Astrocyte (in vitro differentiated cells and primary cell): ENCODE data around the gene UGT1A8. TPM values are rescaled to one million over a fixed set of nuclear protein-coding genes. Genes with fewer than 3 reads are reported as not detected.

ENCODE experiments used
- DNase-seq: peaks from one replicate; pipeline ENCODE4 v3.0.0-alpha.2; 2010; ENCODE audit warnings: low read depth
- FAIRE-seq: peaks from 2 replicates; lab custom pipeline; 2011; peaks lifted over from hg19 to GRCh38; lab: Jason Lieb, UNC
- H2AFZ ChIP-seq: 2 replicates; pipeline ENCODE4 v1.6.0; 2012; ENCODE audit warnings: low read depth, low read length, inconsistent platforms
- H3K27ac ChIP-seq: 2 replicates; pipeline ENCODE4 v1.5.1; 2011; ENCODE audit warnings: low read depth, low read length, inconsistent platforms
- H3K27me3 ChIP-seq: 2 replicates; pipeline ENCODE4 v1.6.0; 2011; ENCODE audit warnings: low read length, inconsistent platforms; ENCODE audit not compliant: insufficient read depth
- H3K36me3 ChIP-seq: 2 replicates; pipeline ENCODE4 v1.5.1; 2011; ENCODE audit warnings: low read length, inconsistent platforms; ENCODE audit not compliant: insufficient read depth
- H3K4me1 ChIP-seq: 2 replicates; pipeline ENCODE4 v1.5.1; 2011; ENCODE audit warnings: low read length, inconsistent platforms; ENCODE audit not compliant: insufficient read depth
- H3K4me2 ChIP-seq: 2 replicates; pipeline ENCODE4 v1.6.0; 2012; ENCODE audit warnings: low read length, inconsistent platforms
- H3K4me3 ChIP-seq: 2 replicates; pipeline ENCODE4 v1.5.1; 2011; ENCODE audit warnings: low read depth, mild to moderate bottlenecking, low read length, inconsistent platforms; ENCODE audit not compliant: insufficient read depth
- H3K79me2 ChIP-seq: 2 replicates; pipeline ENCODE4 v1.6.0; 2012; ENCODE audit warnings: mild to moderate bottlenecking, low read length, inconsistent platforms; ENCODE audit not compliant: insufficient read depth
- H3K9ac ChIP-seq: 2 replicates; pipeline ENCODE4 v1.6.0; 2012; ENCODE audit warnings: mild to moderate bottlenecking, low read length, inconsistent platforms
- H3K9me3 ChIP-seq: 2 replicates; pipeline ENCODE4 v1.5.1; 2012; ENCODE audit warnings: low read depth, mild to moderate bottlenecking, low read length, inconsistent platforms; ENCODE audit not compliant: insufficient read depth
- H4K20me1 ChIP-seq: 2 replicates; pipeline ENCODE4 v1.6.0; 2012; ENCODE audit warnings: low read length, inconsistent platforms; ENCODE audit not compliant: insufficient read depth
- H3K27ac Mint-ChIP-seq: one replicate; pipeline ENCODE4 v1.8.0; 2021; ENCODE audit warnings: mild to moderate bottlenecking, mixed read lengths; ENCODE audit not compliant: unreplicated experiment
- H3K27me3 Mint-ChIP-seq: one replicate; pipeline ENCODE4 v1.8.0; 2021; ENCODE audit warnings: low read depth, mixed read lengths; ENCODE audit not compliant: unreplicated experiment
- H3K36me3 Mint-ChIP-seq: one replicate; pipeline ENCODE4 v1.8.0; 2021; ENCODE audit warnings: low read depth, mixed read lengths; ENCODE audit not compliant: unreplicated experiment
- H3K4me1 Mint-ChIP-seq: one replicate; pipeline ENCODE4 v1.8.0; 2021; ENCODE audit warnings: low read depth, mixed read lengths; ENCODE audit not compliant: unreplicated experiment
- H3K4me3 Mint-ChIP-seq: one replicate; pipeline ENCODE4 v1.8.0; 2021; ENCODE audit warnings: mild to moderate bottlenecking, moderate library complexity, mixed read lengths; ENCODE audit not compliant: unreplicated experiment
- H3K9me3 Mint-ChIP-seq: one replicate; pipeline ENCODE4 v1.8.0; 2021; ENCODE audit warnings: mild to moderate bottlenecking, mixed read lengths; ENCODE audit not compliant: unreplicated experiment
- CTCF ChIP-seq: IDR thresholded peaks from 2 replicates; pipeline ENCODE4 v1.5.1; 2011; ENCODE audit warnings: low read depth, mild to moderate bottlenecking, inconsistent platforms, low read length, moderate library complexity; ENCODE audit not compliant: insufficient read depth
- EZH2 ChIP-seq: IDR thresholded peaks from 2 replicates; pipeline ENCODE4 v1.6.1; 2012; ENCODE audit warnings: mild to moderate bottlenecking, low read length, inconsistent platforms; ENCODE audit not compliant: insufficient read depth
- total RNA-seq: library from RNA; stranded (reverse); gene quantifications from 2 replicates; pipeline ENCODE4 v1.2.1, GENCODE V29; 2021

Gene UGT1A8
- total RNA-seq, 1 donor from 2014 or later = not detected

GRCh38 chr2:233792720-233793119 is 175.3 kb downstream of the UGT1A8 start:
- H3K9me3 Mint-ChIP-seq = peaks cover 6% of the 10 kb centered on the region
- H3K27me3 Mint-ChIP-seq = peaks cover 29% of the 10 kb centered on the region
- Histone ChIP-seq H4K20me1 (no peaks in the 10 kb centered on the region), H3K27ac (no peak overlapping the region), H3K4me3 (no peak overlapping the region), H2AFZ (no peak overlapping the region), H3K36me3 (no peaks in the 10 kb centered on the region), H3K79me2 (no peaks in the 10 kb centered on the region), H3K4me2 (no peak overlapping the region), H3K27me3 (no peaks in the 10 kb centered on the region), H3K9me3 (peaks cover 3% of the 10 kb centered on the region), H3K9ac (no peak overlapping the region), H3K4me1 (no peaks in the 10 kb centered on the region)
- TF ChIP-seq CTCF (no peak), EZH2 (no peak)
- H3K36me3 Mint-ChIP-seq = no peaks in the 10 kb centered on the region
- FAIRE-seq = no peak
- H3K27ac Mint-ChIP-seq = peak overlapping the region; percentile 45
- H3K4me3 Mint-ChIP-seq = no peak overlapping the region
- H3K4me1 Mint-ChIP-seq = no peaks in the 10 kb centered on the region
- no peak for DNase-seq

GRCh38 chr2:233793465-233794127 is 176.2 kb downstream of the UGT1A8 start:
- Mint-ChIP-seq H3K4me1 (no peaks in the 10 kb centered on the region), H3K27me3 (peaks cover 31% of the 10 kb centered on the region), H3K36me3 (no peaks in the 10 kb centered on the region), H3K4me3 (no peak overlapping the region), H3K27ac (no peak overlapping the region), H3K9me3 (peaks cover 6% of the 10 kb centered on the region)
- FAIRE-seq = no peak
- no peak overlapping the region for H2AFZ ChIP-seq
- no peaks in the 10 kb centered on the region for H3K79me2 ChIP-seq
- no peaks in the 10 kb centered on the region for H3K4me1 ChIP-seq
- peaks cover 3% of the 10 kb centered on the region for H3K9me3 ChIP-seq
- no peaks in the 10 kb centered on the region for H4K20me1 ChIP-seq
- no peak overlapping the region for H3K9ac ChIP-seq
- no peaks in the 10 kb centered on the region for H3K27me3 ChIP-seq
- no peak overlapping the region for H3K4me2 ChIP-seq
- TF ChIP-seq EZH2 (no peak), CTCF (no peak)
- H3K36me3 ChIP-seq = no peaks in the 10 kb centered on the region
- DNase-seq = no peak
- H3K27ac ChIP-seq = no peak overlapping the region
- H3K4me3 ChIP-seq = no peak overlapping the region

GRCh38 chr2:233794128-233794658 is 176.8 kb downstream of the UGT1A8 start:
- Histone ChIP-seq H3K36me3 (no peaks in the 10 kb centered on the region), H2AFZ (no peak overlapping the region), H3K4me3 (no peak overlapping the region), H3K79me2 (no peaks in the 10 kb centered on the region), H3K9me3 (peaks cover 3% of the 10 kb centered on the region), H3K4me1 (no peaks in the 10 kb centered on the region), H3K9ac (no peak overlapping the region), H3K27ac (no peak overlapping the region), H3K4me2 (no peak overlapping the region), H4K20me1 (no peaks in the 10 kb centered on the region), H3K27me3 (no peaks in the 10 kb centered on the region)
- Mint-ChIP-seq H3K36me3 (no peaks in the 10 kb centered on the region), H3K4me1 (no peaks in the 10 kb centered on the region), H3K27ac (no peak overlapping the region), H3K27me3 (peaks cover 28% of the 10 kb centered on the region), H3K9me3 (peaks cover 7% of the 10 kb centered on the region), H3K4me3 (no peak overlapping the region)
- no peak for FAIRE-seq
- DNase-seq = no peak
- no peak for TF ChIP-seq CTCF
- TF ChIP-seq EZH2 = no peak
